RKO (cell line): Measurements from ENCODE around the gene UROS.

Experiments
- DNase-seq: peaks from one replicate; pipeline ENCODE4 v3.0.0-alpha.2; 2016; ENCODE audit warnings: low spot score

The UROS gene

GRCh38 chr10:125762692-125763648 is 60.1 kb downstream of the UROS start:
- DNase-seq = no peak

DNA sequence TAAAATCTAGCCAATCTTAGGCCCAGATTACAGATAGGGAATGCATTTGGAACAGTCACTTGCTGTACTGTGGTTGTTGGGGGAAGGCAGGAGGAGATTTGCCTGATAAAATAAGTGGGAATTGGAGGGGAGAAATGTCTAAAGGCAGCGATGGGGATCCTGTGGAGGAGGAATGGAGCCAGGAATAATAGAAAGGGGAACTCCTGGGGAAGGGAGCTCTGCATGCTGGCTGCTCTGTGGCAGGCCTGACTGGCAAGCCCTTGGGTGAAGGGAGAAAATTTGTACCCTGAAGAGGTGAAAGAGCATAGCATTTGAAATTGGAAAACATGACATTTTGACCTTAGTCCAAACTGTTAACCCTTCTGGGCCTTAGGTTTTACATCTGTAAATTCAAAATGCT is 61.1 kb downstream of the UROS start:
- no peak for DNase-seq

GRCh38 chr10:125757742-125758141 is 65.3 kb downstream of the UROS start:
- DNase-seq = no peak

DNA sequence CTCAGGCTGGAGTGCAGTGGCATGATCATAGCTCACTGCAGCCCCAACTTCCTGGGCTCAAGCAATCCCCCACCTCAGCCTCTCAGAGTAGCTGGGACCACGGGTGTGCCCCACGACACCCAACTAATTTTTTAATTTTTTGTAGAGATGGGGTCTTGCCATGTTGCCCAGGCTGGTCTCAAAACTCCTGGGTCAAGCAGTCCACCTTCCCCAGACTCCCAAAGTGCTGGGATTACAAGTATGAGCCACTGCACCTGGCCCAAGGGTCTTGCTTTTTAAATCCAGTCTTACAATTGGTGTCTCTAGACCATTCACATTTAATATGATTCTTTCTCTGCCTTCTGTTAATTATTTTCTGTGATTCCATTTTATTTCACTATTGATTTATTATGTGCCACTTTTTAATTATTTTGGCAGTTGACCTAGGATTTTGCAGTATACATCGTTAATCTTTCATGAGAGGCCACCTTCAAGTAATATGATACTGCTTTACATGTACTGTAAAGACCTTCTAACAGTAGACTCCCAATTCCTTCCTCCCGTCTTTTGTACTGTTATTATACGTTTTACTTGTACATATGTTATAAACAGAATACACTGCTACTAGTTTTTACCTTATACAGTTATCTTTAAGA is 66.1 kb downstream of the UROS start:
- DNase-seq = no peak

DNA sequence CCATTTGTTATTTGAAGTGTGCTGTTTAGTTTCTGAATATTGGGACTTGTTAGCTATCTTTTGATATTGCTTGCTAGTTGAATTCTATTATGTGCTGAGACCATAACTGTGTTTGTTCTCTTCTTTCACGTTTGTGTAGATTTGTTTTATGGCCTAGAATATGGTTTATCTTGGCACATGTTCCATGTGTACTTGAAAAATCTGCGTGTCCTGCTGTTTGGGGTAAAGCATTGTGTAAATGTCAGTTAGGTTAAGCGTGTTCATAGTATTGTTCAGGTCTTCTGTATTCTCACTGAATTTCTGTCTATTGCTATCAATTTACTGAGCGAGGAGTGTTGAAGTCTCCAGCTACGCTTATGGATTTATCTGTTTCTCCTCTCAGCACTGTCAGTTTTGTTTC is 66.9 kb downstream of the UROS start:
- DNase-seq = no peak

DNA sequence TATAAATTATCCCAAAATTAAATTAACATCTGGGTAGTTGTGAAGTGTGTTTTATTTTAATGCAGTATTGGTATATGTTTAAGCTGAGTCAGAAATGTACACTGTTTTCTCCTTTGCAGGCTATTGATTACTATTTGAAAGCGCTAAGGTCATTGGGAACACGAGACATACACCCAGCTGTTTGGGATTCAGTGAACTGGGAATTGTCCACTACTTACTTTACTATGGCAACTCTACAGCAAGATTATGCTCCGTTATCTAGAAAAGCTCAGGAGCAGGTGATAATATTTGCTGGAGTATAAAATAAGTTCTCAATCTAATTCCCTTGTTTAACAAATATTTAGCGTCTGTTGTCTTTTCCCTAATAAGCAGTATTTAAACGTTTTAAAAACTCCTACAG is 75.6 kb downstream of the UROS start:
- DNase-seq = no peak

DNA sequence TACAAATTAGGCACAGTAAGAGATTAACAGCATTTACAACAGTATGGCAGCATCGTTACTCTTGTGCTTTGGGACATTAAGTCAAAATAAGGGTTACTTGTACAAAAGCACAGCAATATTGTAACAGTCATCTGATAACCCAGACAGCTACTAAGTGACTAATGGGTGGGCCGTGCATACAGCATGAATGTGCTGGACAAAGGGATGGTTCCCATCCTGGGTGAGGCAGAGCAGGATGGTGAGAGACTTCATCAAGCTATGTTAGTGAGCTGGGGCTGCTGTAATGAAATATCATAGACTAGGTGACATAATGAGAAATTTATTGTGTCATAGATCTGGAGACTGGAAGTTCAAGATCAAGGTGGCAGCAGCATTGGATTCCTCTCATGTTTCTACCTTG is 78.1 kb downstream of the UROS start:
- peak; percentile 11 for DNase-seq

DNA sequence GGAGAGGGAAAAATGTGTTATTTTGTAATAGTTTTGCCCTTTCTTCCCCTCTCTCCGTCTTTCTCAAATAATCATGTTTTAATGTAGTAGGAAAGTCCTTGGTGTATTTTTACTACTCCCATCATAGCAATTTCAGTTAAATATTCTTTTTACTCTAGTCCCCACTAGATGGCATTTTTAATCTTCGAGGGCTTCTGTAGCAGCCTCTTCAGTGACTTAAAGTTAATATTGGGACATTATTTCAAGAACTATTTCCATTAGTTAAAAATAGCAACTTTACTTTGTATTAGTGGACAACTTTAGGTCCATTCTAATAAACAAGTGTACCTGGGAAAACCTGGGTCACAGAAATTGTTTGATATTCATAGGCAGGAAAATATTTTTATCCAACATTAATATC is 80.6 kb downstream of the UROS start:
- DNase-seq = peak; percentile 14

GRCh38 chr10:125739994-125740679 is 82.9 kb downstream of the UROS start:
- no peak for DNase-seq
